GM12874 (cell line): Measurements from ENCODE around the gene EWSR1.

Source experiments
- CTCF ChIP-seq: IDR thresholded peaks from 2 replicates; pipeline ENCODE4 v1.5.1; 2011; ENCODE audit warnings: low read depth, mild to moderate bottlenecking, control low read depth, low read length, moderate library complexity; ENCODE audit not compliant: insufficient read depth

The EWSR1 gene

GRCh38 chr22:29331658-29332300 is 63.7 kb downstream of the EWSR1 start:
- no peak for TF ChIP-seq CTCF

GRCh38 chr22:29332886-29333496 is 64.9 kb downstream of the EWSR1 start:
- no peak for TF ChIP-seq CTCF

- no peak for TF ChIP-seq CTCF
Observed at GRCh38 chr22:29334148-29334547, 66.1 kb downstream of the EWSR1 start.

GRCh38 chr22:29334696-29335344 is 66.8 kb downstream of the EWSR1 start:
- no peak for TF ChIP-seq CTCF

- no peak for TF ChIP-seq CTCF
Observed at GRCh38 chr22:29335656-29336055, 67.6 kb downstream of the EWSR1 start.

- no peak for TF ChIP-seq CTCF
Observed at GRCh38 chr22:29336751-29337490, 68.9 kb downstream of the EWSR1 start.

GRCh38 chr22:29337631-29338284 is 69.7 kb downstream of the EWSR1 start:
- no peak for TF ChIP-seq CTCF
